SK-N-SH (cell line): ENCODE measurements around the gene IAH1.

Experiments used
- CTCF ChIP-seq: fragments of 200-600 bp; sonication (generic); IDR thresholded peaks from 2 replicates; pipeline ENCODE4 v1.6.1; 2017; ENCODE audit warnings: antibody characterized with exemption, mild to moderate bottlenecking, moderate library complexity
- NRF1 ChIP-seq: IDR thresholded peaks from 2 replicates; pipeline ENCODE4 v1.6.1; 2012; ENCODE audit warnings: low read depth, mild to moderate bottlenecking, low read length

DNA sequence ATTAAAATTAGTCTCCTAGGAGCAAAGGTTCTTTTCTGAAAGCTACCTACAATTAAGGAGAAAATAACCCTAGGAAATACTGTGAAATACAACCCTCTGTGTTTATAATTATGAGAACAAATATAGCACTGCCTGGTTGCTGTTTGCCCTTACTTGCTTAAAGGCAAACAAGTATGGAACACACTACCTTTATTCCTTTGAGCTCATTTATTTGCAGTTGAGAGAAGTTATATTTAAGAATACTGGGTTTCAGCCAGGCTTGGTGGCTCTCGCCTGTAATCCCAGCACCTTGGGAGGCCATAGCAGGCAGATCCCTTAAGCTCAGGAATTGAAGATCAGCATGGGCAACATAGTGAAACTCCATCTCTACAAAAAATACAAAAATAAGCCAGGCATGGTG is 23.1 kb upstream of the IAH1 start:
- TF ChIP-seq NRF1: no peak
- no peak for TF ChIP-seq CTCF
